ENCODE measurements around the gene CCNQ. TPM values are rescaled to one million over a fixed set of nuclear protein-coding genes. Genes with fewer than 3 reads are reported as not detected.
A peak's percentile ranks its signal among the peaks of the same experiment; 100 is the strongest.

The CCNQ gene
- total and polyA plus RNA-seq, 12 donors: 16.9 to 132 (median 22.9) TPM

- no peak for ATAC-seq
- no peak for DNase-seq
- no peak for TF ChIP-seq CTCF (IDR thresholded peaks at IDR 0.05)
- WGBS, 2 donors: 54 to 61% methylated on average over 10 of the region's 10 CpGs
- intact Hi-C loops (cut with DNase I): loop anchor here in 1 of 10 donors (10.0 kb wide), 1 partner anchor 91 kb away; no protein-coding TSS in a partner anchor
- Histone ChIP-seq H3K9me3 (no peaks in the 10 kb centered on the region), H3K4me3 (no peak overlapping the region), H3K36me3 (no peaks in the 10 kb centered on the region), H3K27ac (no peak overlapping the region), H3K4me1 (peaks cover 0 to 30% (median 7%) of the 10 kb centered on the region in 9 donors), H3K27me3 (peaks cover 0 to 83% (median 67%) of the 10 kb centered on the region in 7 donors)
Measured at GRCh38 chrX:153645921-153646488, 47.1 kb upstream of the CCNQ start.

GRCh38 chrX:153645151-153645550, 46.2 kb upstream of the CCNQ start:
- Histone ChIP-seq H3K27ac (no peak overlapping the region), H3K9me3 (no peaks in the 10 kb centered on the region), H3K27me3 (peaks cover 0 to 89% (median 67%) of the 10 kb centered on the region in 7 donors), H3K4me3 (no peak overlapping the region), H3K36me3 (no peaks in the 10 kb centered on the region), H3K4me1 (peaks cover 0 to 30% (median 7%) of the 10 kb centered on the region in 9 donors)
- 50 to 63% methylated on average over 2 to 6 of the region's 6 CpGs for WGBS, 2 donors
- ATAC-seq (no peak), DNase-seq (no peak)
- intact Hi-C loops (cut with DNase I): loop anchor here in 1 of 10 donors (10.0 kb wide), 1 partner anchor 90 kb away; no protein-coding TSS in a partner anchor
- TF ChIP-seq CTCF (IDR thresholded peaks at IDR 0.05): no peak

GRCh38 chrX:153644356-153645125, 45.6 kb upstream of the CCNQ start:
- TF ChIP-seq CTCF (IDR thresholded peaks at IDR 0.05): no peak
- 5 to 13% methylated on average over 13 to 46 of the region's 46 CpGs for WGBS, 2 donors
- Histone ChIP-seq H3K27me3 (peaks cover 0 to 92% (median 67%) of the 10 kb centered on the region in 7 donors), H3K36me3 (no peaks in the 10 kb centered on the region), H3K9me3 (no peaks in the 10 kb centered on the region), H3K4me1 (peaks cover 0 to 30% (median 7%) of the 10 kb centered on the region in 9 donors), H3K4me3 (no peak overlapping the region), H3K27ac (no peak overlapping the region)
- intact Hi-C loops (cut with DNase I): loop anchor here in 1 of 10 donors (10.0 kb wide), 1 partner anchor 90 kb away; no protein-coding TSS in a partner anchor
- ATAC-seq: no peak
- no peak for DNase-seq

- H3K36me3 ChIP-seq: no peaks in the 10 kb centered on the region
- WGBS, 2 donors: 1% methylated on average over 30 to 69 of the region's 84 CpGs
- H3K27me3 ChIP-seq: peaks cover 0 to 91% (median 60%) of the 10 kb centered on the region in 7 donors
- no peaks in the 10 kb centered on the region for H3K9me3 ChIP-seq
- TF ChIP-seq CTCF (IDR thresholded peaks at IDR 0.05): peak in 2 of 9 donors; percentile 10 to 25
- no peak for ATAC-seq
- H3K4me1 ChIP-seq: peaks cover 0 to 30% (median 7%) of the 10 kb centered on the region in 9 donors
- no peak for DNase-seq
- H3K27ac ChIP-seq: no peak overlapping the region
- intact Hi-C loops (cut with DNase I): loop anchor here in 1 of 10 donors (10.0 kb wide), 1 partner anchor 89 kb away; no protein-coding TSS in a partner anchor
- H3K4me3 ChIP-seq: peak overlapping the region in 3 of 10 donors; percentile 7 to 33 (median 18)
Measured at GRCh38 chrX:153643431-153644351, 44.8 kb upstream of the CCNQ start.

Measured in heart right ventricle (tissue), 16 donors.